GM19328 (cell line): ENCODE data around the gene PLOD3.

Experiments used
- ATAC-seq: cut with Tn5 transposase; IDR thresholded peaks from one replicate; pipeline ENCODE4 v1.9.1; 2021; ENCODE audit warnings: mild to moderate bottlenecking, moderate library complexity; ENCODE audit not compliant: unreplicated experiment

Gene PLOD3

GRCh38 chr7:101166909-101167644 lies 50.3 kb downstream of the PLOD3 start:
- ATAC-seq: no peak

GRCh38 chr7:101166648-101166908 lies 50.8 kb downstream of the PLOD3 start:
- no peak for ATAC-seq

- no peak for ATAC-seq
These were observed 51.3 kb downstream of the PLOD3 start for GRCh38 chr7:101165958-101166647.

GRCh38 chr7:101165075-101165957 lies 52.1 kb downstream of the PLOD3 start, which contains the start of gene VGF:
TSS of gene VGF (minus strand) at chr7:101165569. CDS start at chr7:101164843, 726 bp downstream.
- ATAC-seq: peak; percentile 69

GRCh38 chr7:101164071-101164840 lies 53.1 kb downstream of the PLOD3 start:
- ATAC-seq: no peak

GRCh38 chr7:101163279-101164070 lies 53.9 kb downstream of the PLOD3 start:
- ATAC-seq: no peak

- no peak for ATAC-seq
These were observed 54.7 kb downstream of the PLOD3 start for GRCh38 chr7:101162551-101163278.

- ATAC-seq: no peak
These were observed 55.5 kb downstream of the PLOD3 start for GRCh38 chr7:101161692-101162471.

- no peak for ATAC-seq
These were observed 56.5 kb downstream of the PLOD3 start for GRCh38 chr7:101160910-101161309.

- ATAC-seq: no peak
These were observed 57.4 kb downstream of the PLOD3 start for GRCh38 chr7:101159696-101160674.

- no peak for ATAC-seq
These were observed 60.4 kb downstream of the PLOD3 start for GRCh38 chr7:101156866-101157589.

GRCh38 chr7:101156277-101156676 lies 61.1 kb downstream of the PLOD3 start:
- no peak for ATAC-seq
